SH-SY5Y (cell line): ENCODE data around the gene SMC3.

Experiments
- GATA2 ChIP-seq: IDR thresholded peaks from 2 replicates; pipeline ENCODE4 v1.6.1; 2011; ENCODE audit warnings: mild to moderate bottlenecking, low read depth, low read length
- GATA3 ChIP-seq: IDR thresholded peaks from 2 replicates; pipeline ENCODE4 v1.6.1; 2011; ENCODE audit warnings: low read depth, mild to moderate bottlenecking, low read length, moderate library complexity

DNA sequence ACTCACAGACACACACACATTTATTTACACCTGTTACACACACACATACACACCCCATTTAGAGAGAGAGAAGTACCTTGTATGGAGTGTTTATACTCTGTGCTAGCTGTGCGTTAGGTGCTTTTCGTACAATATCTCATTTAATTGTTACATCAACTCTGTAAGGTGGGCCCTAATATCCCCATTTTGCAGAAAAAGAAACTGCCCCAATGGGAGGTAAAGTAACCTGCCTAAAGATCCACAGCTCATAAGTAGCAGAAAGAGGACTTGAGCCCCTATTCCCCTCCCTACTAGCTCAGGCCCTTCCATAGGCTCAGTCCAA is 52.9 kb downstream of the SMC3 start:
- TF ChIP-seq GATA3 (no peak), GATA2 (no peak)
